ENCODE results near the gene ARNT2.

The ARNT2 gene

DNA sequence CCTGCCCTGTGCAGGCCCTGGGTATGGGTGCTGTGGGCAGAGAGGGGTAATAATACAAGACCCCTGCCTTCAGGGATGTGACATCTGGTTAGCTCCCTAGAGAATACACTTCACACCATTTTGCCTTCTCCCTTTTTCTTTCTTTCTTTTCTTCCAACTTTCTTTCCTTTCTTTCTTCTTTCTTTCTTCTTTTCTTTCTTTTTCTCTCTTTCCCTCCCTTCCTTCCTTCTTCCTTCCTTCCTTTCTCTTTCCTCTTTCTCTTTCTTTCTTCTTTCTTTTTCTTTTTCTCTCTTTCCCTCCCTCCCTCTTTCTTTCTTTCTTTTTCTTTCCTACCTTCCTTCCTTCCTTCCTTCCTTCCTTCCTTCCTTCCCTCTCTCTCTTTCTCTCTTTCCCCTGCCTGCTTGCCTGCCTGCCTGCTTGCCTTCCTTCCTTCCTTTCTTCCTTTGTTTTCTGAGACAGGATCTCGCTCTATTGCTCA, 222.5 kb downstream of the ARNT2 start (continued):
- no peak for TF ChIP-seq TSHZ2 (CRISPR knock-in tag; IDR thresholded peaks at IDR 0.05)

GRCh38 chr15:80629355-80629754, 225.2 kb downstream of the ARNT2 start:
- ATAC-seq: no peak
- TF ChIP-seq ZNF565 (CRISPR knock-in tag; conservative IDR thresholded peaks at IDR 0.05; ENCODE audit: low read depth): no peak
- no peak for TF ChIP-seq TSHZ2 (CRISPR knock-in tag; IDR thresholded peaks at IDR 0.05)

GRCh38 chr15:80630981-80631380, 226.8 kb downstream of the ARNT2 start:
- no peak for ATAC-seq
- TF ChIP-seq ZFP30 (CRISPR knock-in tag; IDR thresholded peaks at IDR 0.05) (no peak), ARNTL (CRISPR knock-in tag; IDR thresholded peaks at IDR 0.05; ENCODE audit: borderline replicate concordance, low read depth) (no peak), OSR1 (CRISPR knock-in tag; IDR thresholded peaks at IDR 0.05) (no peak), GLIS3 (CRISPR knock-in tag; IDR thresholded peaks at IDR 0.05) (no peak), ZNF565 (CRISPR knock-in tag; conservative IDR thresholded peaks at IDR 0.05; ENCODE audit: low read depth) (no peak)

GRCh38 chr15:80633221-80633620, 229.0 kb downstream of the ARNT2 start:
- no peak for ATAC-seq
- TF ChIP-seq CSDC2 (CRISPR knock-in tag; IDR thresholded peaks at IDR 0.05): no peak
- no peak for TF ChIP-seq PATZ1 (CRISPR knock-in tag; IDR thresholded peaks at IDR 0.05; ENCODE audit: borderline replicate concordance)
- TF ChIP-seq ZC3H10 (CRISPR knock-in tag; IDR thresholded peaks at IDR 0.05): no peak
- no peak for TF ChIP-seq ZFP30 (CRISPR knock-in tag; IDR thresholded peaks at IDR 0.05)
- TF ChIP-seq PPARA (CRISPR knock-in tag; IDR thresholded peaks at IDR 0.05; ENCODE audit: borderline replicate concordance): no peak
- TF ChIP-seq GLIS3 (CRISPR knock-in tag; IDR thresholded peaks at IDR 0.05): no peak
- no peak for TF ChIP-seq BACH2 (CRISPR knock-in tag; IDR thresholded peaks at IDR 0.05; ENCODE audit: borderline replicate concordance)
- TF ChIP-seq POU6F1 (CRISPR knock-in tag; IDR thresholded peaks at IDR 0.05; ENCODE audit: borderline replicate concordance, low read depth): no peak
- no peak for TF ChIP-seq CSRNP3 (CRISPR knock-in tag; IDR thresholded peaks at IDR 0.05)
- no peak for TF ChIP-seq RARB (CRISPR knock-in tag; IDR thresholded peaks at IDR 0.05)
- no peak for TF ChIP-seq ZNF565 (CRISPR knock-in tag; conservative IDR thresholded peaks at IDR 0.05; ENCODE audit: low read depth)

GRCh38 chr15:80635953-80636352, 231.8 kb downstream of the ARNT2 start:
- no peak for ATAC-seq
- TF ChIP-seq ISL1 (CRISPR knock-in tag; IDR thresholded peaks at IDR 0.05) (no peak), ZNF70 (CRISPR knock-in tag; IDR thresholded peaks at IDR 0.05) (no peak)
